ENCODE data around the gene TACR1. TPM values are rescaled to one million over a fixed set of nuclear protein-coding genes. Genes with fewer than 3 reads are reported as not detected.

TACR1 gene
- total RNA-seq, 2 donors from 2014 or later: 2.7 to 4.2 TPM

DNA sequence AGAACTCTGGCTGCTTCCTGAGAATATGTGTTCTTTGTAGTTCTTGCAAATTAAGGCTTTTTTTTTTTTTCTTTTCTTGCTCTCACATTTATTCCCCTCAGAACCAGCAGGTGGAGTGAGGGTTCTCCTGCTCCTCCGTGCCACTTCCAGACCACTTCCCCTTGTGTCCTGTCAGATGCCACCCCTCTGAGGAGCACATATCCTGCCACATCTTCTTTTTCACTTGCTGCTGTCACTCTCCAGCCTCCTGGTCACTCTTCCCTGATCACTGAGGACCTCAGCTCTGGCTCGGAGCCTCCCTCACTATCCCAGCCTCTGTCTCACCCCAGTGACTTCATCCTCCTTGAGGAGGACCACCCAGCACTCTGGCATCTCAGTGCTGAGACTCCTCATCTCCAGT, 100.5 kb downstream of the TACR1 start:
- no peaks in the 10 kb centered on the region for H3K27me3 ChIP-seq (replicated peaks; ENCODE audit: insufficient read depth)
- no peaks in the 10 kb centered on the region for H3K36me3 ChIP-seq
- no peak overlapping the region for H3K4me3 ChIP-seq
- TF ChIP-seq POLR2AphosphoS5 (IDR thresholded peaks at IDR 0.05) (no peak), POLR2A (IDR thresholded peaks at IDR 0.05) (no peak)
- TF ChIP-seq, protein P1, sequence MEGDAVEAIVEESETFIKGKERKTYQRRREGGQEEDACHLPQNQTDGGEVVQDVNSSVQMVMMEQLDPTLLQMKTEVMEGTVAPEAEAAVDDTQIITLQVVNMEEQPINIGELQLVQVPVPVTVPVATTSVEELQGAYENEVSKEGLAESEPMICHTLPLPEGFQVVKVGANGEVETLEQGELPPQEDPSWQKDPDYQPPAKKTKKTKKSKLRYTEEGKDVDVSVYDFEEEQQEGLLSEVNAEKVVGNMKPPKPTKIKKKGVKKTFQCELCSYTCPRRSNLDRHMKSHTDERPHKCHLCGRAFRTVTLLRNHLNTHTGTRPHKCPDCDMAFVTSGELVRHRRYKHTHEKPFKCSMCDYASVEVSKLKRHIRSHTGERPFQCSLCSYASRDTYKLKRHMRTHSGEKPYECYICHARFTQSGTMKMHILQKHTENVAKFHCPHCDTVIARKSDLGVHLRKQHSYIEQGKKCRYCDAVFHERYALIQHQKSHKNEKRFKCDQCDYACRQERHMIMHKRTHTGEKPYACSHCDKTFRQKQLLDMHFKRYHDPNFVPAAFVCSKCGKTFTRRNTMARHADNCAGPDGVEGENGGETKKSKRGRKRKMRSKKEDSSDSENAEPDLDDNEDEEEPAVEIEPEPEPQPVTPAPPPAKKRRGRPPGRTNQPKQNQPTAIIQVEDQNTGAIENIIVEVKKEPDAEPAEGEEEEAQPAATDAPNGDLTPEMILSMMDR (IDR thresholded peaks at IDR 0.05): no peak
- H3K27ac ChIP-seq: no peak overlapping the region
- H3K9me3 ChIP-seq: no peaks in the 10 kb centered on the region
- WGBS: 41% methylated on average over 2 of the region's 2 CpGs
- H3K4me1 ChIP-seq (replicated peaks): no peaks in the 10 kb centered on the region
- no peak for DNase-seq (ENCODE audit: low spot score)
- intact Hi-C loops (cut with DNase I): no loop called here

DNA sequence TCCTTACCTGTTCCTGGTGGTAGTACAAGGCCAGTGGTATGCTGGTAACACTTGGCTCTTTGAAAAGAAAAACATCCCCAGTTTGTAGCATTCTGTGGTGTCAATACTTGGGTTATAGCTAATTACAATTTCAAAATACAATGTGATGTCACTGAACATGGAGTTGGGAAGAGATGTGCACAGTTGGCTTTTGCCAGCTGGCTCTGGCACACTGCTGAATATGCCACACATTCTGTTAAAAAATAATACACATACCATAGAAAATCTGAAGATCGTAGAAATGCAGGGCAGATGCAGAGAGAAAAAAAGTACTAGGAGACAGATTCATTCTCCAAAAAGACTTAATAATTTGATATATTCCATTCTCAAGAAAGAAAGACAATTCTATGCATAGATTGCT, 101.5 kb downstream of the TACR1 start:
- no peak overlapping the region for H3K4me3 ChIP-seq
- no peaks in the 10 kb centered on the region for H3K36me3 ChIP-seq
- DNase-seq (ENCODE audit: low spot score): no peak
- TF ChIP-seq, protein P1 (IDR thresholded peaks at IDR 0.05): no peak
- TF ChIP-seq POLR2A (IDR thresholded peaks at IDR 0.05) (no peak), POLR2AphosphoS5 (IDR thresholded peaks at IDR 0.05) (no peak)
- no peak overlapping the region for H3K27ac ChIP-seq
- no peaks in the 10 kb centered on the region for H3K4me1 ChIP-seq (replicated peaks)
- 81% methylated on average over 1 of the region's 1 CpG for WGBS
- H3K9me3 ChIP-seq: no peaks in the 10 kb centered on the region
- no peaks in the 10 kb centered on the region for H3K27me3 ChIP-seq (replicated peaks; ENCODE audit: insufficient read depth)
- intact Hi-C loops (cut with DNase I): no loop called here

GRCh38 chr2:75094405-75094804, 104.9 kb downstream of the TACR1 start:
- Histone ChIP-seq H3K4me3 (no peak overlapping the region), H3K4me1 (replicated peaks) (no peaks in the 10 kb centered on the region), H3K36me3 (no peaks in the 10 kb centered on the region), H3K9me3 (no peaks in the 10 kb centered on the region), H3K27me3 (replicated peaks; ENCODE audit: insufficient read depth) (no peaks in the 10 kb centered on the region), H3K27ac (no peak overlapping the region)
- no peak for TF ChIP-seq POLR2AphosphoS5 (IDR thresholded peaks at IDR 0.05)
- intact Hi-C loops (cut with DNase I): no loop called here
- no peak for DNase-seq (ENCODE audit: low spot score)
- 95% methylated on average over 1 of the region's 1 CpG for WGBS

GRCh38 chr2:75090770-75091515, 108.4 kb downstream of the TACR1 start:
- Histone ChIP-seq H3K36me3 (no peaks in the 10 kb centered on the region), H3K27me3 (replicated peaks; ENCODE audit: insufficient read depth) (no peaks in the 10 kb centered on the region), H3K9me3 (no peaks in the 10 kb centered on the region), H3K4me3 (no peak overlapping the region), H3K27ac (no peak overlapping the region), H3K4me1 (replicated peaks) (no peaks in the 10 kb centered on the region)
- no peak for TF ChIP-seq POLR2AphosphoS5 (IDR thresholded peaks at IDR 0.05)
- TF ChIP-seq POLR2A (IDR thresholded peaks at IDR 0.05): no peak
- TF ChIP-seq, protein P1 (IDR thresholded peaks at IDR 0.05): no peak
- no peak for DNase-seq (ENCODE audit: low spot score)
- intact Hi-C loops (cut with DNase I): no loop called here
- 94% methylated on average over 5 of the region's 5 CpGs for WGBS

GRCh38 chr2:75089471-75089870, 109.8 kb downstream of the TACR1 start:
- 96% methylated on average over 3 of the region's 3 CpGs for WGBS
- Histone ChIP-seq H3K4me3 (no peak overlapping the region), H3K36me3 (no peaks in the 10 kb centered on the region), H3K27me3 (replicated peaks; ENCODE audit: insufficient read depth) (no peaks in the 10 kb centered on the region), H3K27ac (no peak overlapping the region), H3K4me1 (replicated peaks) (no peaks in the 10 kb centered on the region), H3K9me3 (no peaks in the 10 kb centered on the region)
- DNase-seq (ENCODE audit: low spot score): no peak
- TF ChIP-seq, protein P1 (IDR thresholded peaks at IDR 0.05): no peak
- TF ChIP-seq POLR2AphosphoS5 (IDR thresholded peaks at IDR 0.05) (no peak), POLR2A (IDR thresholded peaks at IDR 0.05) (no peak)
- intact Hi-C loops (cut with DNase I): no loop called here
